Measurements from ENCODE around the gene SF3B2.

The SF3B2 gene

GRCh38 chr11:66118847-66119246 lies 66.7 kb downstream of the SF3B2 start:
- Histone ChIP-seq H3K9ac (ENCODE audit: low read depth in 1 of 2, low read length in 2 of 2) (no peak overlapping the region), H3K4me3 (ENCODE audit: low read depth in 1 of 2, low read length in 2 of 2) (no peak overlapping the region), H3K4me1 (ENCODE audit: control insufficient read depth in 1 of 2, insufficient read depth in 2 of 2, low read length in 2 of 2) (peaks cover 23 to 29% of the 10 kb centered on the region in 2 donors), H3K36me3 (ENCODE audit: control insufficient read depth in 1 of 2, insufficient read depth in 2 of 2, low read length in 2 of 2) (no peaks in the 10 kb centered on the region), H3K27ac (ENCODE audit: low read depth, low read length) (no peak overlapping the region), H3K9me3 (ENCODE audit: control insufficient read depth in 1 of 2, low read length in 2 of 2) (no peaks in the 10 kb centered on the region), H3K27me3 (ENCODE audit: control insufficient read depth in 1 of 2, insufficient read depth in 2 of 2, low read length in 2 of 2) (no peaks in the 10 kb centered on the region)
